SK-N-SH (cell line): ENCODE data around the gene CLIC1.

Source experiments
- CTCF ChIP-seq: fragments of 200-600 bp; sonication (generic); IDR thresholded peaks from 2 replicates; pipeline ENCODE4 v1.6.1; 2017; ENCODE audit warnings: antibody characterized with exemption, mild to moderate bottlenecking, moderate library complexity
- PBX3 ChIP-seq: IDR thresholded peaks from 2 replicates; pipeline ENCODE4; 2012
- POLR2AphosphoS5 ChIP-seq: IDR thresholded peaks from 2 replicates; pipeline ENCODE4 v1.6.1; 2012; ENCODE audit warnings: low read depth, low read length
- SMC3 ChIP-seq: IDR thresholded peaks from 2 replicates; pipeline ENCODE4 v1.6.1; 2012; ENCODE audit warnings: low read depth, low read length, improper control_type of control experiment
- TAF1 ChIP-seq: IDR thresholded peaks from 2 replicates; pipeline ENCODE4 v1.6.1; 2012; ENCODE audit warnings: low read depth, mild to moderate bottlenecking, low read length, moderate library complexity, borderline replicate concordance
- USF2 ChIP-seq: fragments of 150-350 bp; IDR thresholded peaks from 2 replicates; pipeline ENCODE4 v1.6.1; 2017; ENCODE audit warnings: antibody characterized with exemption, low read length, low read depth, borderline replicate concordance
- YY1 ChIP-seq: IDR thresholded peaks from 2 replicates; pipeline ENCODE4 v1.4.0; 2012; ENCODE audit warnings: low read depth, mild to moderate bottlenecking

- TF ChIP-seq POLR2AphosphoS5: no peak
- TF ChIP-seq CTCF: no peak
- TF ChIP-seq SMC3: no peak
- TF ChIP-seq USF2: no peak
- no peak for TF ChIP-seq TAF1
- no peak for TF ChIP-seq YY1
- TF ChIP-seq PBX3: no peak
Measured at GRCh38 chr6:31697555-31697954, 38.8 kb downstream of the CLIC1 start.
